NCI-H128 (cell line): Measurements from ENCODE around the gene CYB5R3.
"Not testable (repeated sequence)": the region's sequence is repeated elsewhere in the genome, so short reads cannot be mapped to it uniquely, and the experiment has no call there.

ENCODE experiments used
- DNase-seq: peaks from one replicate; lab custom pipeline; 2025; ENCODE audit not compliant: unreplicated experiment; lab: John Stamatoyannopoulos, UW

CYB5R3 gene

GRCh38 chr22:42575996-42576574 lies 73.1 kb downstream of the CYB5R3 start:
- not testable (repeated sequence) for DNase-seq

- not testable (repeated sequence) for DNase-seq
Measured at GRCh38 chr22:42574468-42574867, 74.7 kb downstream of the CYB5R3 start.

- not testable (repeated sequence) for DNase-seq
Measured at GRCh38 chr22:42574046-42574445, 75.1 kb downstream of the CYB5R3 start.

GRCh38 chr22:42571068-42571467 lies 78.1 kb downstream of the CYB5R3 start:
- DNase-seq, result not testable (repeated sequence)

GRCh38 chr22:42570580-42570979 lies 78.6 kb downstream of the CYB5R3 start:
- DNase-seq, result not testable (repeated sequence)

GRCh38 chr22:42567950-42568349 lies 81.2 kb downstream of the CYB5R3 start:
- DNase-seq, result not testable (repeated sequence)
